GM08714 (cell line): ENCODE results near the gene TBKBP1.

Experiments
- H3K4me3 ChIP-seq: fragments of 200-500 bp; sonication (Bioruptor generic); 2 replicates; pipeline ENCODE4 v1.5.1; 2014; ENCODE audit warnings: mild to moderate bottlenecking, low read length, inconsistent platforms
- ZNF274 ChIP-seq: IDR thresholded peaks from 2 replicates; pipeline ENCODE4 v1.6.1; 2012; ENCODE audit warnings: mild to moderate bottlenecking, low read depth, low read length

Gene TBKBP1

DNA sequence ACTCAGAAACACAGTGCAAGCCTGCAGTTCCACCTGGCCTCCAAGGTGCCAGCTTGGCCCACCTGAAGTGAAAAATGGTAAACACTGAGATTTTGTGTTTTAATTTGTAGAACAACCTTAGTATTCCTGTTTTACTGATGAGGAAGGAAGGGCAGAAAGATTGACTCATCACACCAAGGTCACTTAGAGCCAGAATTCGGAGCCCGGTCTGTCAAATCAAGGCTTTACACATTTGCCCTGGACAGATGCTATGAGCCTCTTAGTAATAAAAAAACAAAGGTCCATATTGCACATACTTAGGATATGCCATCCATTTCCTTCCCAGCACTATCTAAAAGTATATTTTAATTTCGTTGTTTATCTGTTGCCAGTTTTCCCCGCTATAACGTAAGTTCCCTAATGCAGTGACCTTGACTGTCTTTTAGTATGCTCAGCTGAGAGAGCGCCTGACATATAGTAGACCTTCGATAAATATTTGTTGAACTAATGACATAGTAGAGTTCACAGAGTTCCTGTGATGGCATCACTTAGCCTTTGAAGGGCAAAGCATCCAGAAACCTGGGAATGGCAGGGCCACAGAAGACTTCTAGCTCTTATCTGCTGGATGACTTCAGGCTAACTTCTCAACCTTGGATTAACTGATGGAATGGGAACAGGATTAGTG, 7.2 kb upstream of the TBKBP1 start:
- TF ChIP-seq ZNF274, result no peak
- H3K4me3 ChIP-seq, result no peak overlapping the region

DNA sequence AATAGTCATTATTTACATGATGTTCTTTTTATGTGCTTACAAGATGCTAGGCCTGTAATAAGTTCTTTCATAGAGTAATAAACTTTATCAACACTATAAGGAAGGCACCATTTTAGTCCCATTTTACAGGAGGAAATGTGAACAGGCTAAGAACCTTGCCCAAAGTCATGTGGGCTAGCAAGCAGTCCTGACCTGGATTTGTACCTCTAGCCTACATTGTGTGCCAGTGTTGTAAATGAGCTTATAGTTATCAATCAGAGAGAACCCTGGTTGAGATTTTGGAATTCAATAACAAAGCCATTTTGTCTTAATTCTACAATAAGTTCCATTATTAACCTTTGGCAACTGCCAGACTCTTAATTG, 6.7 kb upstream of the TBKBP1 start:
- TF ChIP-seq ZNF274, result no peak

DNA sequence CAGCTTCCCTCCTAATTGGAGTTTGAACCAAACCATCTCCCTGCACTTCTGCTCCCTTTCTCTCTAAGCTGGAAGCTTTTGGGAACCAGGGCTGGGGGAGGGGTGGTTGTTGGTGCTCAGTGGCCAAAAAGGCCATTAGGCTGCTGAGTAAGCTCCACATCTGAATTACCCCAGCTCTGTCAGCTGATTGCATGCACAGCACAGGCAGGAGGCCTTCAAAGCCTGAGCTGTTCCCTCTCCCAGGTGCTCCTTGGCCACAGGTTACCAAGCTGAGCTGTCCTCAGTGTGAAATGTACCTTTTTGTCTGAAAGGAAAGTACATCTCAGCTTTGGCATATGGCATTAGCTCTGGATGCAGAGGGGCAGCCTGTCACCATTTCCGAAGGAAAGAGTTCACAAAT, 6.2 kb upstream of the TBKBP1 start:
- H3K4me3 ChIP-seq, result no peak overlapping the region
- no peak for TF ChIP-seq ZNF274

More for the DNA sequence above, 6.7 kb upstream of the TBKBP1 start:
- H3K4me3 ChIP-seq, result no peak overlapping the region

DNA sequence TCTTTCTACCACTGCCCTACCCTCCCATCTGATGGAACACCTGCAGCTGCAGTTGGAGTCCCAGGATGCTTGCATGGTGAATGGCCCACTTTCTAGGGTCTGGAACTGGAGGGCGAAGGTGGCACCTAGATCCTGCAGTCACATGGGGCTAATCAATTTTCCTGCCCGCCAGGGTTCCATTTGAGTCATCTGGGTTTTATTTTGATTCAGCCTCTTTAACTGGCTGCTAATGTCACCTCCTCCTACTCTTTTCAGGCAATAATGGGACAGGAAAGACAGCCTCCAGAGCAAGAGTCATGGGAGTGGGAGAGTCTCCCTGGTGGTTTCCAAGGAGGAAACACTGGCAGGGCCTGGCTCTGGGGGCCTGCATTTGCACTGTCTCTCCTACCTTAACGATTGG, 3.8 kb upstream of the TBKBP1 start:
- no peak overlapping the region for H3K4me3 ChIP-seq
- TF ChIP-seq ZNF274, result no peak

DNA sequence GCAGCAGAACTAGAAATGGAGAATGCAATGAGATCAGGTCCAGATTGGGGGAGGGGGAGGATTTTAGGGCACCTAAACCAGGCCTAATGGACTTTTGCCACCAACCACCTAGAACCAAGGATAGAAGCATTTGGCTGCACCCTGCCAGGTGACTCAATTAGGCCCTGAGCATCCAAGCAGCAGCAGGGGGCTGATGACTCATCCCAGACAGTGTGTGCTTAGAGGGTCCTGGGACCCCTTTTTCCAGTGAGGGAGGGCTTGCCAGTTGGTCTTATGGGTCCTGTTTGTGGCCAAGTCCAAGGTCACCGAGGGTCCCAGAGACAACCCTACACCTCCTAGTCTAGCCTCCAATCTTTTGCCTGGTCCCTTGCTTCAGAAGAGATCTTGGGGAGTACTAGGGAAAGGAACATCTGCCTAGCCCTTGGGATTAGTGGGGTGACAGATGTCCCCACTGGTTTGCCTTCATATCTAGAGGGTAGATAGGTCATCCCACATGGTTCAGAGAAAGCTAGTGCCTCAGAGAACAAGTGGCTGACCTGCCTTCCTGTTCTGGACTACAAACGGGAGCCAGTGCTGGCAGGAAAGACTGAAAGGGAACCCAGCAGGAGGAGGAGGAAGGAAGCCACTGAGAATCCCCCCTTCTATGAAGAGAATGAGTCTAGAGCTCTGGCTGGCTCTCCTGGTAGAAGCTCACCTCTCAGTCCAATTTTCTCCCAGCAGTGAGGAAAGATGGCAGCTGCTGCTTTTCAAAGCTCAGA, 1.6 kb upstream of the TBKBP1 start:
- no peak overlapping the region for H3K4me3 ChIP-seq
- TF ChIP-seq ZNF274, result no peak

DNA sequence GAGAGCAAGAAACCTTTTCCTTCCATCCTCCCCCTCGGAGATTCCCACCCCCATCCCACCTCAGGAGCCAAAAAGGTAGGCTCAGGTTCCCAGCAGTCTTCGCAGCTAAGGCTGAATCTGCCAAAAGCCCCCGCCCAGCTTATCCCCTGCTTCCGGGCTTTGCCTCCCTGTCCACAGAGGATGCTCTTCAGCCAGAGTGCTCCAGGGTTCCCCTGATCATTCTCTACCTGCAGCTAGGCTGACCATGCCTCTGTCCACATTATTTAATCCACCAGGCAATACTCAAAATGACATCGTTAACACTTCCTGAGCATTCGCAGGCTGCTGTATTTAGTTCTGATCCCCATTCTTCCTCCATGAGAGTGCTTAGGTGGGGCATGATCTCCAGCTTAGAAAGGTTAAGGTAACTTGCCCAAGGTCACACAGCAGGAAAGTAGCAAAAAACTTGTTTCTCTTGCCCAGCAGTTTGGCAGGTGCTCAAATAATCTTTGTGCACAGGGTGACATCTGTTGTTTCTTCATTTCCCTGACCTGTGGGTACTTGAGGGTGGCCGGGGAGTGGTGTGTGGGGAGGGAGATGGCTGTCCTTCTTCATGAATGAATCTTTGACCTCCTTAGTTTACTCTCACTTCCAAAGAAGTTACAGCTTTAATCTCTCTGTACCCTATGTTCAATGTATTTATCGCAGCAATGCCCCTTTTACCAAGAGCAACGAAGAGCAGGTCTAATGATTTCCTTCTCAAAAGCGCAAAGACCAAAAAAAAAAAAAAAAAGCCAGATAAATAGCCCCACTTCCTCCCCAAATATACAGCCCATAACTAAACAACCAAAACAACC, 848 bp upstream of the TBKBP1 start:
- no peak for TF ChIP-seq ZNF274
- peak overlapping the region; percentile 64; the same call in 1 of the 2 replicates for H3K4me3 ChIP-seq

DNA sequence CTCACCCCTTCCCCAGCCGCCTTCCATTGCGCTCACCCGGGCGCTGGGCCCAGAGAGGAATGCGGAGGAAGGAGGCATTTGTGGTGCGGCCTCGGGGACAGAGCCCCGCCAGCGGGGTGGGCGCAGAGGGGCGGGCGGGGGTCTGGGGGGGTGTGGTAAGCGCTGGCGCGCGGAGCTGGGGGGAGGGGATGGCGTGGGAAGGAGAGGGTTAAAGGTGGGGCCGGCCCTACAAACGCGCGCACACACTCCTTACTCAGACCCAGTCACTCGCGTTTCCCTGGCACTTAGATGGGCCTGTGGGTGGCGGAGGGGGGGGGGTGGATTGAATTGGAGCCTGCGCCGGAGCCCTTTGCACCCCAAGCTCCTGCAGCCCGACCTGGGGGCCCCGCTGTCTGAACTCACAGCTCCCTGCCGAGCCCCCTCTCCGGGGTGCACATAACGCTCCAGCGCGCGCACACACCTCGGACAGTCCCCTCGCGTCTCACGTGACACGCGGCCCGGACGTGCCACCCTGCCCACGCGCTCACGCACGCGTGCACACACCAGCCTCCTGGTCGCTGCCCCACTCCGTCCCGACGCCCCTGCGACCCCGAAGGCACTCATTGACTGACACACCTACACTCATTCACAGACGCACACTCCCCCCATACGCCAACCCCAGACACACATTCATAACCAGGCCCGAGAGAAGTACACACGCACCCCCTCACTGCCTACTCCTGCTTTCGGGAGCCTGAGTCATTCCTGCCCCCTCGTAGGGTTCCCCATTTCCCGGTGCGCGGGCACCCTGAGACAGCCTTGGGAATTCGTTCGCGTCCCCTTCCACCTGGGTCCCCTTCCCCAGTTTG, 844 bp downstream of the TBKBP1 start:
- no peak for TF ChIP-seq ZNF274
- H3K4me3 ChIP-seq, result peak overlapping the region; percentile 60

DNA sequence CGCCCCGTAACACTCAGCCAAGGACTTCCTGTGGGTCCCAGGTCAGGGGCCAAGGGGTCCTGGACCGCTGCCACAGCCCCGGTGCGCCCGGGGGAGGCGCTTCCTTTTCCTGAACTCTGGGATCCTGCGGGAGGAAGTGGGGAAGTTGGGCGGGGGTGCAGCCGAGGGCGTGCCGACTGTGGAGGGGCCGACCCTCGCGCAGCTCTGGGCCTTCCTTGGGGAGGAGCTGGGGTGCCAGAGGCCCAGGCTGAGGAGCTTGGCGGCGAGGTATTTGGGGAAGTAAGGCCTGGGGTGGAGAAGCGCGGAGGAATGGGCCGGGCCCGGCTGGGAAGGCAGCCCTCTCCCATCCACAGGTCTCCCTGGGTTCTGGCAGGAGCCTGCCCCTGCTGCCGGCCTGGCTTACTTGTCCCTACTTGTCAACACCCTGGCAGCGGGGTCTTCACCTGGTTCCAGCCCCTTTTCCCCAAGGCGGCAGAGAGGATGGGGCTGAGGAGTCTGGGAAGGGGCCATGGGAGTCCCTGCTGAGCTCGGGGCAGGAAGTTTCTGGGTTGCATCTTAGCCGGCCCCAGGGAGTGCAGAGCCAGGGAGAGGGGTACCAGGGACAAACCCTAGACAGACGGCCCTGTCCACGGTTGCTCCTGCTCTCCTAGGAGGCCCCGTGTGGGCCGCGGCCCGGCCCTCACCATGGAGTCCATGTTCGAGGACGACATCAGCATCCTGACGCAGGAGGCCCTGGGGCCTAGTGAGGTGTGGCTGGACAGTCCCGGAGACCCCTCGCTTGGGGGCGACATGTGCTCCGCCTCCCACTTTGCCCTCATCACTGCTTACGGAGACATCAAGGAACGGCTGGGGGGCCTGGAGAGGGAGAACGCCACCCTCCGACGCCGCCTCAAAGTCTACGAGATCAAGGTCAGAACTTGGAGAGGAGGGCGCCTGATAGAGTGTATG, 1.7 kb downstream of the TBKBP1 start:
- TF ChIP-seq ZNF274, result no peak
- H3K4me3 ChIP-seq, result no peak overlapping the region; the same call in 1 of the 2 replicates

DNA sequence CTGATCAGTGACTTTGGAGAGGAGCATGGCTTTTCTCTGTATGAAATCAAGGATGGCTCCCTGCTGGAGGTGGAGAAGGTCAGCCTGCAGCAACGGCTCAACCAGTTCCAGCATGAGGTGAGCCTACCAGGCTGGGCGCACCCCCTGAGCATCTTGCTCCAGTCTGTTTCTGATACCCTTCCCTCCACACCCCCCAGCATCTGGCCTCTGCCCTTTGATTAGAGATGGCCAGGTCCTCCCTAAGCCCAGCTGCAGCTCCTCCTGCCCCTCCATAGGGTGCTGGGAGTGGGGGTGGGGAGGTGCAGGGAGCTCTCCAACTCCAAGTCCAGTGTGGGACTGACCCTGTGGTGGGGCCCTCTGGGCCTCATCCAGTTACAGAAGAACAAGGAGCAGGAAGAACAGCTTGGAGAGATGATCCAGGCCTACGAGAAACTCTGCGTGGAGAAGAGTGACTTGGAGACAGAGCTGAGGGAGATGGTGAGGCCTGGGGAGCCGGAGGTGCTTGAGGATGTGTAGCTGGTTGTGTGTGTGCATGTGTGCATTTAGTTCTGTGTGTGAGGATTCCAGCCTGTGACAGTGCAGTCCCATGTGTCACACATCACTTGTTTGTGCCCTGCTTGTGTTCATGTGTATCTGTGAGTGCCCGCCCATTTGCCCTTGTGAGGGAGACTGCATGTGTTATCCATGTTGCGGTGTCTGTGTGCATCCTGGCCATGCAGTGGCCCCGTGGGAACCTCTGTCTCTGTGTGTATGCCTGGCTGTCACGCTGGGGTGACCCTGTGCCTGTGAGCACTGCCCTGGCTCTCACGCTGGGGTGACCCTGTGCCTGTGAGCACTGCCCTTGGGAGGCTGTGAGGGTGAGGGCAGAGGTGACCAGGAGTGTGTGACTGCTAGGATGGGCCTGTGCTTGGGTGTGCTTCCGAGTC, 3.0 kb downstream of the TBKBP1 start:
- no peak for TF ChIP-seq ZNF274
- no peak overlapping the region for H3K4me3 ChIP-seq

DNA sequence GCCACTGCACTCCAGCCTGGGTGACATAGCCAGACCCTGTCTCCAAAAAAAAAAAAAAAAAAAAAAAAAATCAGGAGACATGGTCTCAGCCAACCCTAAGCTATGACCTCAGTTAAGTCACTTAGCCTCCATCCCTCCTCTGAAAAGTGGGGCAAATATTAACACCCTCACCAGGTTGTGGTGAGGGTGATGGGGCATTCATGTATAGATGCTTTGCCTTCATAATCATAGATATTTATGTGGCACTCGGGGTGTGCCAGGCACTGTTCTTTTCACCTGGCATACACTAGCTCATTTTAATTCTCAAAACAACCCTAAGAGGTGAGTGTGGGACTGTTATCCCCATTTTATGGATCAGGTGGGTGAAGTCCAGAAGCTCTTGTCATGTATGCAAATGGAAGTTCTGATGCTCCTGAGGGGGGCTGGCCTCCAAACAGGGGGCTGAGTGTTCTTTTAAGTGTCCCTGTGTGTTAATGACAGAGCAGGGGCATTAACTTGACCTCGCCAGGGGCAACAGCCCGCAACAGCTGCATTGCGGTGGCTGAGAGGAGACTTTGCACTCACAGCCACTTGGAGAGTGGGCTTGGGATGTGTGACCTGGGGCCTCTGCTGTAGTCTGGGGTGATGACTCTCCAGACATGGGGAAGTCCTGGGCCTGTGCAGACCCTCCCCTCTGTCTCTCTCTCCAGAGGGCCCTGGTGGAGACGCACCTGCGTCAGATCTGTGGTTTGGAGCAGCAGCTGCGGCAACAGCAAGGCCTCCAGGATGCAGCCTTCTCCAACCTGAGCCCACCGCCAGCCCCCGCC, 4.1 kb downstream of the TBKBP1 start:
- no peak for TF ChIP-seq ZNF274
- H3K4me3 ChIP-seq, result no peak overlapping the region

DNA sequence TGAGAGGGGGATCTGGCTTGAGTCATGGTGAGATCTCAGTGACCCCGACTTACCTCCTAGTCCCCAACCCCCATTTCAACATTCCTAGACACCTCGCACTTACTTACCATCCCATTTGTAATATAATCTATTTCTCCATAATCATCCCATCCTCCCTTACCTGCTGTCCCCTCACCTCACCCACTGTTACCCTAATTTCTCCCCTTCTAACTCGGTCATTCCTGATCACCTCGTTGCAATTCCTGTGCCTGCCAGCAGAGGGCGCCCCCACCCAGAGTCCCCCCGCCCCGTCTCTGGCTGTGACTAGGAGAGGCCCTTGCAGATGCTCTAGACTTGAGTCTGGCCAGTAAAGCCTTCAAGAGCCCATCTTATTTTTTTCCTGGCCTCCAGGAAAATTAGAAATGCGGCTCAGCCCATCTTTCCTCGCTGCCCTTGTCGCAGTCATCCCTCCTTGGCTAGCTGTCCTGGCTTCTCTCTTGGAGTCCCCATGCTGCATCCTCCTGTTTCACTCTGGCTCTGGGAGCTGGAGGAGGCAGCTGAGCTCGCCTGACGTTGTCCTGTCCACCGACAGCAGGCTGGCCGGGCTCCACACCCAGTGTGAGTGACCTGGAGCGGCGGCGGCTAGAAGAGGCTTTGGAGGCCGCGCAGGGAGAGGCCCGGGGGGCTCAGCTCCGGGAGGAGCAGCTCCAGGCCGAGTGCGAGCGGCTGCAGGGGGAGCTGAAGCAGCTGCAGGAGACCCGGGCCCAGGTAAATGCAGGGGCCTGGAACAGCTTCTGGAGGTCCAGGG, 5.0 kb downstream of the TBKBP1 start:
- H3K4me3 ChIP-seq, result no peak overlapping the region
- no peak for TF ChIP-seq ZNF274
